Neural cell (in vitro differentiated cells): ENCODE measurements around the gene GSPT2. TPM values are rescaled to one million over a fixed set of nuclear protein-coding genes. Genes with fewer than 3 reads are reported as not detected.

Experiments
- H2AFZ ChIP-seq: fragments of 200-600, 300-800 bp; sonication (generic), shearing (Covaris generic); 2 replicates; pipeline ENCODE4 v1.6.0; 2014; ENCODE audit warnings: low read depth, mild to moderate bottlenecking, antibody characterized with exemption, low read length, moderate library complexity
- H3F3A ChIP-seq: fragments of 200-600 bp; shearing (Covaris generic); 2 replicates; pipeline ENCODE4 v1.6.1; 2016; ENCODE audit warnings: mild to moderate bottlenecking, moderate library complexity, mixed read lengths, antibody characterized with exemption, low read length; ENCODE audit not compliant: insufficient read depth, poor library complexity, severe bottlenecking
- H3K27ac ChIP-seq: fragments of 200-600, 300-800 bp; sonication (generic), shearing (Covaris generic); 2 replicates; pipeline ENCODE4 v1.5.1; 2014; ENCODE audit warnings: mild to moderate bottlenecking, low read length, moderate library complexity
- H3K27me3 ChIP-seq: fragments of 300-800, 200-600 bp; sonication (generic), shearing (Covaris generic); 2 replicates; pipeline ENCODE4 v1.6.0; 2014; ENCODE audit warnings: mild to moderate bottlenecking, low read depth, low read length, moderate library complexity; ENCODE audit not compliant: insufficient read depth
- H3K36me3 ChIP-seq: fragments of 300-800, 200-600 bp; sonication (generic), shearing (Covaris generic); 2 replicates; pipeline ENCODE4 v1.5.1; 2014; ENCODE audit warnings: mild to moderate bottlenecking, antibody characterized with exemption, low read length, moderate library complexity; ENCODE audit not compliant: insufficient read depth
- H3K4me2 ChIP-seq: fragments of 300-800, 200-600 bp; sonication (generic), shearing (Covaris generic); 2 replicates; pipeline ENCODE4 v1.6.0; 2014; ENCODE audit warnings: mild to moderate bottlenecking, low read length
- H3K4me3 ChIP-seq: fragments of 300-800, 200-600 bp; sonication (generic), shearing (Covaris generic); 2 replicates; pipeline ENCODE4 v1.5.1; 2014; ENCODE audit warnings: mild to moderate bottlenecking, low read length, moderate library complexity
- H3K79me2 ChIP-seq: fragments of 200-600 bp; shearing (Covaris generic); replicated peaks from 2 replicates; pipeline ENCODE4 v1.6.0; 2014; ENCODE audit warnings: mild to moderate bottlenecking, low read length, moderate library complexity; ENCODE audit not compliant: insufficient read depth
- H3K9ac ChIP-seq: fragments of 300-800, 200-600 bp; sonication (generic), shearing (Covaris generic); 2 replicates; pipeline ENCODE4 v1.6.1; 2016; ENCODE audit warnings: mild to moderate bottlenecking, low read length, mixed read lengths
- H3K9me2 ChIP-seq: fragments of 200-600 bp; shearing (Covaris generic); 2 replicates; pipeline ENCODE4 v1.6.1; 2016; ENCODE audit warnings: mild to moderate bottlenecking, low read length, mixed read lengths; ENCODE audit not compliant: insufficient read depth
- H3K9me3 ChIP-seq: fragments of 200-600, 300-800 bp; sonication (generic), shearing (Covaris generic); 2 replicates; pipeline ENCODE4 v1.6.1; 2016; ENCODE audit warnings: mild to moderate bottlenecking, mixed run types, low read length, moderate library complexity, mixed read lengths
- H4K20me1 ChIP-seq: fragments of 200-600 bp; shearing (Covaris generic); 2 replicates; pipeline ENCODE4 v1.6.1; 2016; ENCODE audit warnings: mild to moderate bottlenecking, mixed run types; ENCODE audit not compliant: insufficient read depth
- EP300 ChIP-seq: fragments of 450-650 bp; conservative IDR thresholded peaks from 2 replicates; pipeline ENCODE4 v1.6.1; 2014; ENCODE audit warnings: antibody characterized with exemption, mild to moderate bottlenecking, moderate library complexity; ENCODE audit not compliant: poor library complexity, severe bottlenecking
- EZH2 ChIP-seq: fragments of 200-600, 300-800 bp; shearing (Covaris generic), sonication (generic); IDR thresholded peaks from 2 replicates; pipeline ENCODE4 v1.6.1; 2014; ENCODE audit warnings: antibody characterized with exemption, low read length, borderline replicate concordance, mild to moderate bottlenecking; ENCODE audit not compliant: insufficient read depth, poor library complexity, severe bottlenecking
- MXI1 ChIP-seq: fragments of 450-650 bp; conservative IDR thresholded peaks from 2 replicates; pipeline ENCODE4 v1.6.1; 2014; ENCODE audit warnings: antibody characterized with exemption, mild to moderate bottlenecking; ENCODE audit not compliant: poor library complexity, severe bottlenecking
- POLR2AphosphoS5 ChIP-seq: IDR thresholded peaks from 2 replicates; pipeline ENCODE4 v1.6.1; 2012
- RAD21 ChIP-seq: fragments of 450-650 bp; conservative IDR thresholded peaks from 2 replicates; pipeline ENCODE4 v1.6.1; 2014; ENCODE audit warnings: antibody characterized with exemption, mild to moderate bottlenecking, moderate library complexity
- SMC3 ChIP-seq: fragments of 450-650 bp; conservative IDR thresholded peaks from 2 replicates; pipeline ENCODE4 v1.6.1; 2014; ENCODE audit warnings: antibody characterized with exemption, mild to moderate bottlenecking, moderate library complexity; ENCODE audit not compliant: poor library complexity
- TAF1 ChIP-seq: IDR thresholded peaks from 2 replicates; pipeline ENCODE4 v1.6.1; 2012; ENCODE audit warnings: low read depth
- polyA plus RNA-seq: library from polyadenylated mRNA; depleted of rRNA; stranded (reverse); fragments of >200 nt; gene quantifications from 2 replicates; pipeline ENCODE4 v1.2.3, GENCODE V29; 2014
- TF ChIP-seq, protein P1 (sequence below): fragments of 450-650 bp; IDR thresholded peaks from 2 replicates; pipeline ENCODE4 v1.5.1; 2014; ENCODE audit warnings: antibody characterized with exemption, mild to moderate bottlenecking, moderate library complexity; ENCODE audit not compliant: poor library complexity, severe bottlenecking
- TF ChIP-seq, protein P2 (sequence below): IDR thresholded peaks from 2 replicates; pipeline ENCODE4 v1.6.1; 2012; ENCODE audit warnings: borderline replicate concordance

Gene GSPT2
- polyA plus RNA-seq, 1 donor from 2014 or later, result 25.5 TPM

- Histone ChIP-seq H3F3A (no peaks in the 10 kb centered on the region), H3K4me2 (peak overlapping the region; percentile 44), H4K20me1 (no peaks in the 10 kb centered on the region), H3K9ac (peak overlapping the region; percentile 93), H3K9me2 (no peaks in the 10 kb centered on the region), H3K4me3 (peak overlapping the region; percentile 88), H3K27me3 (no peaks in the 10 kb centered on the region), H2AFZ (no peak overlapping the region), H3K27ac (peak overlapping the region; percentile 88), H3K9me3 (no peaks in the 10 kb centered on the region), H3K36me3 (no peaks in the 10 kb centered on the region), H3K79me2 (peaks cover 45% of the 10 kb centered on the region)
- TF ChIP-seq EP300 (no peak), SMC3 (no peak), EZH2 (no peak), TAF1 (no peak), POLR2AphosphoS5 (no peak)
- TF ChIP-seq, protein P1, sequence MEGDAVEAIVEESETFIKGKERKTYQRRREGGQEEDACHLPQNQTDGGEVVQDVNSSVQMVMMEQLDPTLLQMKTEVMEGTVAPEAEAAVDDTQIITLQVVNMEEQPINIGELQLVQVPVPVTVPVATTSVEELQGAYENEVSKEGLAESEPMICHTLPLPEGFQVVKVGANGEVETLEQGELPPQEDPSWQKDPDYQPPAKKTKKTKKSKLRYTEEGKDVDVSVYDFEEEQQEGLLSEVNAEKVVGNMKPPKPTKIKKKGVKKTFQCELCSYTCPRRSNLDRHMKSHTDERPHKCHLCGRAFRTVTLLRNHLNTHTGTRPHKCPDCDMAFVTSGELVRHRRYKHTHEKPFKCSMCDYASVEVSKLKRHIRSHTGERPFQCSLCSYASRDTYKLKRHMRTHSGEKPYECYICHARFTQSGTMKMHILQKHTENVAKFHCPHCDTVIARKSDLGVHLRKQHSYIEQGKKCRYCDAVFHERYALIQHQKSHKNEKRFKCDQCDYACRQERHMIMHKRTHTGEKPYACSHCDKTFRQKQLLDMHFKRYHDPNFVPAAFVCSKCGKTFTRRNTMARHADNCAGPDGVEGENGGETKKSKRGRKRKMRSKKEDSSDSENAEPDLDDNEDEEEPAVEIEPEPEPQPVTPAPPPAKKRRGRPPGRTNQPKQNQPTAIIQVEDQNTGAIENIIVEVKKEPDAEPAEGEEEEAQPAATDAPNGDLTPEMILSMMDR, result no peak
Measured at GRCh38 chrX:51742586-51742985, 656 bp upstream of the GSPT2 start.

DNA sequence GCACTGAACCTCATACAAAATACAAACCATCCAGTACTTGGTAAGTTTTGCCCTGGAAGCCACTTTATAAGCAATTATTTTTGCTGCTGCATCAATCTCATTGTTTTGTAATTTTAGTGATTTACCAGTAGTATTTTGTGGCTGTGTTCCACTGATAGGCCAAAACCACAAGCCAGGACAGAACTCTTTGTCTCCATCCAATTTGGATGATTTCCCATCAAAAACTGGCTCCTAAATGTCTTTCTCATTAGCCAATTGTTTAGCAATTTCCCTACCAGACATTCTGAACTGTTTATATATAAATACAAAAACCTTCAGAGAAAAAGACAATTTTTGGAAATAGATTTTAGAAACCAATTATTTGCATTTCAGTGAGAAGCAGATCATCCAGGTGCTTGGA lies 4.4 kb downstream of the GSPT2 start:
- Histone ChIP-seq H3K4me2 (no peak overlapping the region), H3K79me2 (peaks cover 37% of the 10 kb centered on the region), H3K9ac (no peak overlapping the region), H3K4me3 (peak overlapping the region; percentile 88), H2AFZ (no peak overlapping the region), H3K27me3 (no peaks in the 10 kb centered on the region), H3K27ac (no peak overlapping the region), H3K9me2 (no peaks in the 10 kb centered on the region), H3F3A (no peaks in the 10 kb centered on the region), H4K20me1 (no peaks in the 10 kb centered on the region), H3K36me3 (no peaks in the 10 kb centered on the region), H3K9me3 (no peaks in the 10 kb centered on the region)
- TF ChIP-seq, protein P2, sequence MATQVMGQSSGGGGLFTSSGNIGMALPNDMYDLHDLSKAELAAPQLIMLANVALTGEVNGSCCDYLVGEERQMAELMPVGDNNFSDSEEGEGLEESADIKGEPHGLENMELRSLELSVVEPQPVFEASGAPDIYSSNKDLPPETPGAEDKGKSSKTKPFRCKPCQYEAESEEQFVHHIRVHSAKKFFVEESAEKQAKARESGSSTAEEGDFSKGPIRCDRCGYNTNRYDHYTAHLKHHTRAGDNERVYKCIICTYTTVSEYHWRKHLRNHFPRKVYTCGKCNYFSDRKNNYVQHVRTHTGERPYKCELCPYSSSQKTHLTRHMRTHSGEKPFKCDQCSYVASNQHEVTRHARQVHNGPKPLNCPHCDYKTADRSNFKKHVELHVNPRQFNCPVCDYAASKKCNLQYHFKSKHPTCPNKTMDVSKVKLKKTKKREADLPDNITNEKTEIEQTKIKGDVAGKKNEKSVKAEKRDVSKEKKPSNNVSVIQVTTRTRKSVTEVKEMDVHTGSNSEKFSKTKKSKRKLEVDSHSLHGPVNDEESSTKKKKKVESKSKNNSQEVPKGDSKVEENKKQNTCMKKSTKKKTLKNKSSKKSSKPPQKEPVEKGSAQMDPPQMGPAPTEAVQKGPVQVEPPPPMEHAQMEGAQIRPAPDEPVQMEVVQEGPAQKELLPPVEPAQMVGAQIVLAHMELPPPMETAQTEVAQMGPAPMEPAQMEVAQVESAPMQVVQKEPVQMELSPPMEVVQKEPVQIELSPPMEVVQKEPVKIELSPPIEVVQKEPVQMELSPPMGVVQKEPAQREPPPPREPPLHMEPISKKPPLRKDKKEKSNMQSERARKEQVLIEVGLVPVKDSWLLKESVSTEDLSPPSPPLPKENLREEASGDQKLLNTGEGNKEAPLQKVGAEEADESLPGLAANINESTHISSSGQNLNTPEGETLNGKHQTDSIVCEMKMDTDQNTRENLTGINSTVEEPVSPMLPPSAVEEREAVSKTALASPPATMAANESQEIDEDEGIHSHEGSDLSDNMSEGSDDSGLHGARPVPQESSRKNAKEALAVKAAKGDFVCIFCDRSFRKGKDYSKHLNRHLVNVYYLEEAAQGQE, result no peak

GRCh38 chrX:51759055-51759839 lies 16.0 kb downstream of the GSPT2 start:
- no peaks in the 10 kb centered on the region for H3K27me3 ChIP-seq
- H3K9me3 ChIP-seq, result no peaks in the 10 kb centered on the region
- H3K79me2 ChIP-seq, result peaks cover 25% of the 10 kb centered on the region
- peak overlapping the region; percentile 98 for H3K27ac ChIP-seq
- TF ChIP-seq TAF1 (peak; percentile 57), SMC3 (no peak), MXI1 (peak; percentile 71), RAD21 (no peak), POLR2AphosphoS5 (peak; percentile 90), EZH2 (no peak), EP300 (peak; percentile 73)
- TF ChIP-seq, protein P1, result no peak
- TF ChIP-seq, protein P2, result peak; percentile 86
- no peaks in the 10 kb centered on the region for H3F3A ChIP-seq
- H2AFZ ChIP-seq, result peak overlapping the region; percentile 14
- no peaks in the 10 kb centered on the region for H3K36me3 ChIP-seq
- H3K9me2 ChIP-seq, result no peaks in the 10 kb centered on the region
- peak overlapping the region; percentile 77 for H3K9ac ChIP-seq
- peak overlapping the region; percentile 76 for H3K4me2 ChIP-seq
- H3K4me3 ChIP-seq, result peak overlapping the region; percentile 60
- no peaks in the 10 kb centered on the region for H4K20me1 ChIP-seq
